COLO668 (cell line): ENCODE results near the gene ANGPTL4.
"Not testable (repeated sequence)": the region's sequence is repeated elsewhere in the genome, so short reads cannot be mapped to it uniquely, and the experiment has no call there.

Experiments used
- DNase-seq: peaks from one replicate; lab custom pipeline; 2025; ENCODE audit not compliant: unreplicated experiment; lab: John Stamatoyannopoulos, UW

The ANGPTL4 gene, protein sequence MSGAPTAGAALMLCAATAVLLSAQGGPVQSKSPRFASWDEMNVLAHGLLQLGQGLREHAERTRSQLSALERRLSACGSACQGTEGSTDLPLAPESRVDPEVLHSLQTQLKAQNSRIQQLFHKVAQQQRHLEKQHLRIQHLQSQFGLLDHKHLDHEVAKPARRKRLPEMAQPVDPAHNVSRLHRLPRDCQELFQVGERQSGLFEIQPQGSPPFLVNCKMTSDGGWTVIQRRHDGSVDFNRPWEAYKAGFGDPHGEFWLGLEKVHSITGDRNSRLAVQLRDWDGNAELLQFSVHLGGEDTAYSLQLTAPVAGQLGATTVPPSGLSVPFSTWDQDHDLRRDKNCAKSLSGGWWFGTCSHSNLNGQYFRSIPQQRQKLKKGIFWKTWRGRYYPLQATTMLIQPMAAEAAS

DNA sequence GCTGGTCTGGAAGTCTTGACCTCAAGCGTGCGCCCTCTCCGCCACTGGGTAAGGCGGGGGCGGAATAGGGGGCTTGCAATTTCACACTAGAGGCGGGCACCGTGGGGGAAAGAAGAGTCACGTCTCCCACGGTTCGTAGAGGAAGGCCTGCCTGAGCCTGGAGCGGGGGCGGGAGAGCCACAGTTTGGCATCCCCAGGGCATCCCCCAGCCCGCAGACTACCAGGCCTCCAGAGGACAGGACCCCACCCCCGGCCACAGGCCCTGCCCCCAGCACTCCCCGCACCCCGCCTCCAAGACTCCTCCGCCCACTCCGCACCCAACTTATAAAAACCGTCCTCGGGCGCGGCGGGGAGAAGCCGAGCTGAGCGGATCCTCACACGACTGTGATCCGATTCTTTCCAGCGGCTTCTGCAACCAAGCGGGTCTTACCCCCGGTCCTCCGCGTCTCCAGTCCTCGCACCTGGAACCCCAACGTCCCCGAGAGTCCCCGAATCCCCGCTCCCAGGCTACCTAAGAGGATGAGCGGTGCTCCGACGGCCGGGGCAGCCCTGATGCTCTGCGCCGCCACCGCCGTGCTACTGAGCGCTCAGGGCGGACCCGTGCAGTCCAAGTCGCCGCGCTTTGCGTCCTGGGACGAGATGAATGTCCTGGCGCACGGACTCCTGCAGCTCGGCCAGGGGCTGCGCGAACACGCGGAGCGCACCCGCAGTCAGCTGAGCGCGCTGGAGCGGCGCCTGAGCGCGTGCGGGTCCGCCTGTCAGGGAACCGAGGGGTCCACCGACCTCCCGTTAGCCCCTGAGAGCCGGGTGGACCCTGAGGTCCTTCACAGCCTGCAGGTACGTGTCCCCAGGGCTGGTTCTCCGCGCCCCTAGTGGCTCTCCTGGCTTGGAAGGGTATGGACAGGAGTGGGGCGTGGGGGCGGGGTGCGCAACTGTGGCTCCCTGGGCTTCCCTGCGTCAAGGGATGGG, at the start of gene ANGPTL4:
TSS of gene ANGPTL4 (plus strand) at position 353 of the 969 bp plus-strand sequence. CDS start at position 520, 167 bp downstream.
- DNase-seq, result no peak

GRCh38 chr19:8314981-8315640, 48.8 kb upstream of the ANGPTL4 start:
- DNase-seq, result not testable (repeated sequence)

DNA sequence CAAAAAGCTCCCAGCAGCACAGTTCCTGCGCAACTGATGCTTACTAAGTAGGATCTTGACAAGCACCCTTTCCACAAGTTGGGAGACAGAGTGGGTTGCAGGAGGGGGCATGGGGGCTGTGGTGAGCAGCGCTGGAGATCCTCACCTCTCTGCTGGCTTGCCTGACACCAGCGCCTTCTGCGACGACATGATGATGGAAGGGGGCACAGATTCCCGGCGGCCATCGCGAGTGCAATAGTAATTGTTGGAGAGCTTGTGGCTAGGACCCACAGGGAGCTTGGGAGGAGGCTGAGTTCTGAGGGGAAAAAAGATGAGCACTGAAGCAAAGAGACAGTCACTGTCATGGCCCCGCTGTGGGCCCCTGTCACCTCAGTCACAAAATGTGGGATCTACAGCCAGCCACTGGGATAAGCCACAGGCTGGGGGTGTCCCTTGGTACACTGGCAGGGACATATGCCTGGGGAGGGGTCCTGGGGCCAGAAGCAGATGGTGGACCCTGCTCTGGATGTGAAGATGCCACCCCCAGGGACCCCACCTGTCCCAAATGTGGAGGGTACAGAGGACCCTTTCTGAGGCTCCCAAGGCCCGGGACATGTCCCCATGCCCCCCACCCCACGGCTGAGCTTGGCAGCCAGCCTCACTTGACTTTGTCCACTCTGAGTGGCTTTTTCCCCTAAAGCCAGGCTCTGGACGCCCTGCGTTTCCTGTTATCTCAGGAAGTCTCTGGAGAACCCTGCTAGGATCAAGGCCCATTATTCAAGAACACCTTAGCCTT, 47.4 kb upstream of the ANGPTL4 start:
- no peak for DNase-seq

- not testable (repeated sequence) for DNase-seq
Measured at GRCh38 chr19:8318835-8319234, 45.1 kb upstream of the ANGPTL4 start.

- DNase-seq, result no peak
Measured at GRCh38 chr19:8319807-8320520, 44.0 kb upstream of the ANGPTL4 start.

DNA sequence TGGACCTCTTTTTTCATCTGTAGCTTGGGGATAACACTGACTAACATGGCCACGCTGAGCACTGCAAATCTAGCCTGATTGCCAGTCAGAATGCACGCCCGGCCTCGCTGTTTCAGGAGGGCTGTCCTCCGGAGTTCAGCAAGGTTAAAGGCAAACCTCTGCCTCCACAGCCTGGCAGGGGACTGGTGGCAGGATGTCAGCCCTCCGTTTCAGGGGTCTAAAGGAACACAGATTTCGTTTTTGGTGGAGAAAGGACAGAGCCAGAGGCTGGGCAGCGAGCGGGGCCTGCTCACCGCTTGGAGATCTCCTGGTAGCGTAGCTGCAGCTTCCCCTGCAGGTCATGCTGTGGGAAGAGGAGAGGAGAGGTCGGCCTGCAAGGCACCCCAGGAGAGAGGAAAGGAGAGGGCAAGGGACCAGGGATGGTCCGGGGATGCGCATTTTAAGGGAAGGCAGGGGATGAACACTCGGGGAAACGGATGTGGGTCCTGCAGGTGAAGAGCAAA, 43.3 kb upstream of the ANGPTL4 start:
- no peak for DNase-seq

DNA sequence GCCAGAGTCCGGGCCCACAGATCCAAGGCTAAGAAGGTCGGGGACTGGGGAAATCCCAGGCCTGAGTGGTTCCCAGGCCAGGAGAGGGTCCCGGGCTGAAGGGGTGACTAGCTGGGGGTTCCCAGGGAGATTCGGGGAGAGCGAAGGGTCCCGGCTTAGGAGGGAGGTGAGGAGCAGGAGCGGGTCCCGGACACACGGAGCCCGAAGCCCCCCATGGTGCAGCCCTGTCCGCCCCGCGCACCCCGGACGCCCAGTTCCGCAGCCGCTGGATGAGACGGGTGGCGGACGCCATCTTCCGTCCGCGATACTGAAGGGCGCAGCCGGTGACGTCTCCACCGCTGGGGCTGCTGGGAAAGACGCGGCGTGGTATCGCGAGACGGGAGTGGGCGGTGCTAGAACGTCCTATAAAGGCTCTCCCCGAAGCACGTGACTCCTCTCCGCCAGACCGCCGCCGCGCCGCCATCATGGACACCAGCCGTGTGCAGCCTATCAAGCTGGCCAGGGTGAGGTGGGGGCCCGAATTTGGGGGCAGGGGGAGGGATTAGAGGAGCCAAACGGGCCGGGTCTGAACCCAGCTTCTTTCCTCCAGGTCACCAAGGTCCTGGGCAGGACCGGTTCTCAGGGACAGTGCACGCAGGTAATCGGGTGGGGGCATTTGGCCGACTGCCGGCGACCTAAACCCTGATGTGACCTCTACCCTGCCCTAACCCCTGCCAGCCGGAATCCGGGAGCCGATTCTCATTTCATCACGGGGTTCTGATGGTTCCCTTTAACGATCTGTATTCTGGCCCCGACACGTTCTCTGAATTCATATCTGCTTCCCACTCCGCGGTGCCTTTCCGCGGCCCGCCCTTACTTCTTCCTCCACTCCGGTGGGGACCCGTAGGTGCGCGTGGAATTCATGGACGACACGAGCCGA, 42.6 kb upstream of the ANGPTL4 start, which contains the start of the genes NDUFA7 and RPS28:
TSS of gene NDUFA7 (minus strand) at position 309 of the 919 bp plus-strand sequence. CDS start at position 292, 17 bp downstream.
TSS of gene RPS28 (plus strand) at position 430 of the 919 bp plus-strand sequence. CDS start at position 465, 35 bp downstream.
- DNase-seq, result peak; percentile 94

GRCh38 chr19:8321986-8322637, 41.8 kb upstream of the ANGPTL4 start:
- DNase-seq, result no peak

- no peak for DNase-seq
Measured at GRCh38 chr19:8322638-8322997, 41.3 kb upstream of the ANGPTL4 start.

GRCh38 chr19:8323781-8324185, 40.2 kb upstream of the ANGPTL4 start:
- DNase-seq, result no peak

DNA sequence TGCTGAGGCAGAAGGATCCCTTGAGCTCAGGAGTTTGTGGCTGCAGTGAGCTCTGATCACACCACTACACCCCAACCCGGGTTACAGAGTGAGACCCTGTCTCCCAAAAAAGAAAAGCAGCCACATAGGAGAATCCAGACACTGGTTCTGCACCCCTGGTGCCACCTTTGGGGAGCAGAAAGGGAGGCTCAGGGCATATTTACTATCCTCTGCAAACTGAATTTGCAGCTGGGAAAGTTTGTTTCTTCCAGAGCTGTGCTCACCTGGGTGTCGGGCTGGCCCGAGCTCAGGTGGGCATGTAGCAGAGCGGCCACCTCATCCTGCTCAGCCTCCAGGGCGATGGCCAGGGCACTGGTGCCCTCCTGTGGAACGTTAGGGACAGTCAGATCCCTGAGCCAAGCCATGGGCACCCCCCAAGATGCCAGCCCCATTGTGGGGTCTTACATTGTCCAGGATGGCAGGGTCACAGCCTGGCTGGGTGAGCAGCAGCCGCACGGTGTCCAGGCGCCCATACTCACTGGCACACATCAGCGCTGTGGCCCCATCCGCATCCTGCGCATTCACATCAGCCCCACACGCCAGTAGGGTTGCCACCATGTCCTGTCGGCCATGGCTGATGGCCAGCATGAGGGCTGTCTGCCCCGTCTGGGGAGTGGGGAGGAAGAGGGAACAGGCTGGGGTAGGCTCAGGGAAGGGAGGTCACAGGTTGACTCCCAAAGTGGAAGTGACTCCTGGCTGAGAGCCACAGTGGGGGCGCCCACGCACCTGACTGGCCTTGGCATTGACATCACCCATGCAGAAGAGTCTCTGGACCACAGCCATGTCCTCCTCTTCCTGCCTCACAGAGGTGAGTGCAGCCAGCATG, 39.5 kb upstream of the ANGPTL4 start:
- DNase-seq, result no peak

DNA sequence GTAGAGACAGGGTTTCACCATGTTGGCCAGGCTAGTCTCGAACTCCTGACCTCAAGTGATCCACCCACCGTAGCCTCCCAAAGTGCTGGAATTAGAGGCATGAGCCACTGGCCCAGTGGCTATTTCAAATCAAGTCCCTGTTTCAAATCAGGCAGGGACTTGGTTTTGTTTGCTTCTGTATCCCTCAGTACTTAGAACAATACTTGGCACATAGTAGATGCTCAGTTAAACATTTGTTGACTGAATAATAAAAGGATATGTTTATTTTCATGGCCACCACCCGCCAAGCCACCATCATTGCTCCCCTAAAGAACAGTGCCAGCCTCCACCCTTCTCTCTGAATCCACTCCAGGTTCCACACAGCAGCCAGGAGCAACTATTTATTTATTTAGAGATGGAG, 38.5 kb upstream of the ANGPTL4 start:
- no peak for DNase-seq

- DNase-seq, result no peak
Measured at GRCh38 chr19:8329996-8330395, 34.0 kb upstream of the ANGPTL4 start.

GRCh38 chr19:8331263-8331845, 32.6 kb upstream of the ANGPTL4 start:
- DNase-seq, result no peak

DNA sequence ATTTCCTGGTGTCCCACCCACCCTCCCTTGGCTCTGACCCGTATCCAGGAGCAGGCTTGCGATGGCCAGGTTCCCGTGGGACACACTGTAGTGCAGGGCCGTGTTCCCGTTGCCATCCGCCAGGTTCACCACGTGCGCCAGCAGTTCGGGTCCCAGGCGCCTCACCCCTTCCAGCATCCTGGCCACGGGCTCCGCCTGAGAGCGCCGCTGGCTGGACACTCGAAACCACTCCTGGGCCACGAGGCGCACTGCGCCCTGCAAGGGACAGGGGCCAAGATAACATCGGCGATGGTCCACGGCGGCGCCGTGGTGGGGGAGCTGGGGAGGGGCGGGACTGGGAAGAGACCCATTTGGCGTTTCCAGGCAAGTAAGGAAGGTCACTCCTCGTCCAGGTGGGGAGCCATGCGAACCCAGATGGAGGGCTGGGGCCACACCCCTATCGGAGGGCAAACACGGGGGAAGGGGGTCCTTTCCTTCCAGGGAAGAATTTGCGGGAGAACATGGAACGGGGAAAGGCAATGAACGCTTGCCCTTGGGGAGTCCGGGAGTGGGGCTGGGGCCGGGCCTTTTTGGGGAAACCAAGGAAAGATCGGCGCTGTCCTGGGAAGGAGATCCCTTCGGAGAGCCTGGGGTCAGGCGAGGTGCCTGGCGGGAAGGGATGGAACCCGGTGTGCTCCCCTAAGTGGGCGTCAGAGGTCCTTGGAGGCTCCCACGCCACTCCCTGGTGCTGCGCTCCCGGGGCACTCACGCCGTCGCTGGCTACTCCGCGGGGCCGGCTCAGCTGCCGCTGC, 30.8 kb upstream of the ANGPTL4 start:
- peak; percentile 33 for DNase-seq
